GM23338 (cell line): Measurements from ENCODE around the gene GPC6. TPM values are rescaled to one million over a fixed set of nuclear protein-coding genes. Genes with fewer than 3 reads are reported as not detected.

Source experiments
- ATAC-seq: fragments of 200-7000 bp; cut with Tn5 transposase; 3 replicates; pipeline ENCODE4 v1.9.1; 2020
- DNase-seq: peaks from one replicate; pipeline ENCODE4 v3.0.0-alpha.2; 2015; ENCODE audit warnings: low spot score
- H2AFZ ChIP-seq: fragments of 200-600 bp; sonication (generic); 2 replicates; pipeline ENCODE4 v1.8.0; 2016; ENCODE audit warnings: antibody characterized with exemption, mild to moderate bottlenecking, moderate library complexity
- H3F3A ChIP-seq: fragments of 200-600 bp; sonication (generic); replicated peaks from 2 replicates; pipeline ENCODE4 v1.8.0; 2017; ENCODE audit warnings: antibody characterized with exemption, mixed run types, low read depth
- H3K27ac ChIP-seq: fragments of 200-600 bp; sonication (generic); 2 replicates; pipeline ENCODE4 v1.6.1; 2016; ENCODE audit warnings: low read depth
- H3K27me3 ChIP-seq: fragments of 200-600 bp; sonication (generic); 2 replicates; pipeline ENCODE4 v1.8.0; 2016; ENCODE audit warnings: mild to moderate bottlenecking, mixed run types, moderate library complexity; ENCODE audit not compliant: insufficient read depth
- H3K36me3 ChIP-seq: fragments of 200-600 bp; sonication (generic); 2 replicates; pipeline ENCODE4 v1.8.0; 2016; ENCODE audit warnings: mild to moderate bottlenecking; ENCODE audit not compliant: insufficient read depth
- H3K4me1 ChIP-seq: fragments of 200-600 bp; sonication (generic); 2 replicates; pipeline ENCODE4 v1.8.0; 2016; ENCODE audit warnings: mild to moderate bottlenecking, moderate library complexity; ENCODE audit not compliant: insufficient read depth
- H3K4me2 ChIP-seq: fragments of 200-600 bp; sonication (generic); 2 replicates; pipeline ENCODE4 v1.7.1; 2017; ENCODE audit warnings: mixed run types
- H3K4me3 ChIP-seq: fragments of 200-600 bp; sonication (generic); 2 replicates; pipeline ENCODE4 v1.6.1; 2016; ENCODE audit warnings: mixed run types
- H3K79me2 ChIP-seq: fragments of 200-600 bp; sonication (generic); replicated peaks from 2 replicates; pipeline ENCODE4 v1.8.0; 2017; ENCODE audit warnings: mild to moderate bottlenecking; ENCODE audit not compliant: insufficient read depth
- H3K9me2 ChIP-seq: fragments of 200-600 bp; sonication (generic); 2 replicates; pipeline ENCODE4 v1.8.0; 2017; ENCODE audit not compliant: insufficient read depth
- H4K20me1 ChIP-seq: fragments of 200-600 bp; sonication (generic); replicated peaks from 2 replicates; pipeline ENCODE4 v1.8.0; 2017; ENCODE audit warnings: mild to moderate bottlenecking; ENCODE audit not compliant: insufficient read depth
- H3K27ac Mint-ChIP-seq: 2 replicates; pipeline ENCODE4 v1.8.0; 2020; ENCODE audit warnings: inconsistent platforms, mild to moderate bottlenecking, moderate library complexity, mixed read lengths
- H3K27me3 Mint-ChIP-seq: 3 replicates; pipeline ENCODE4 v1.8.0; 2022; ENCODE audit warnings: low read depth, mild to moderate bottlenecking, moderate library complexity, mixed read lengths, inconsistent platforms; ENCODE audit not compliant: insufficient read depth, poor library complexity
- H3K36me3 Mint-ChIP-seq: 3 replicates; pipeline ENCODE4 v1.8.0; 2021; ENCODE audit warnings: low read depth, mild to moderate bottlenecking, inconsistent platforms, moderate library complexity, mixed read lengths
- H3K4me1 Mint-ChIP-seq: 3 replicates; pipeline ENCODE4 v1.8.0; 2020; ENCODE audit warnings: mild to moderate bottlenecking, inconsistent platforms, mixed read lengths
- H3K4me3 Mint-ChIP-seq: 3 replicates; pipeline ENCODE4 v1.8.0; 2021; ENCODE audit warnings: moderate library complexity, mild to moderate bottlenecking, inconsistent platforms, mixed read lengths
- H3K9me3 Mint-ChIP-seq: 3 replicates; pipeline ENCODE4 v1.8.0; 2020; ENCODE audit warnings: moderate library complexity, mild to moderate bottlenecking, inconsistent platforms, mixed read lengths
- CTCF ChIP-seq, 2 experiments: fragments of 200-600 bp in 1 of 2; sonication (generic) in 1 of 2; conservative IDR thresholded peaks; 2 replicates each; pipeline versions ENCODE4 v1.5.1 to v1.6.1; 2016 to 2017; ENCODE audit warnings: antibody characterized with exemption in 2 of 2, low read depth in 2 of 2, mild to moderate bottlenecking in 2 of 2, moderate library complexity in 1 of 2
- ETS1 ChIP-seq: IDR thresholded peaks from 2 replicates; pipeline ENCODE4 v1.6.1; 2016; ENCODE audit warnings: antibody characterized with exemption
- EZH2 ChIP-seq: fragments of 200-600 bp; sonication (generic); IDR thresholded peaks from one replicate; pipeline ENCODE4 v1.8.0; 2017; ENCODE audit warnings: antibody characterized with exemption, mild to moderate bottlenecking, low read depth; ENCODE audit not compliant: unreplicated experiment
- JUNB ChIP-seq: IDR thresholded peaks from one replicate; pipeline ENCODE4 v1.6.1; 2016; ENCODE audit warnings: antibody characterized with exemption; ENCODE audit not compliant: unreplicated experiment
- STAT1 ChIP-seq: IDR thresholded peaks from one replicate; pipeline ENCODE4 v1.6.1; 2016; ENCODE audit warnings: antibody characterized with exemption; ENCODE audit not compliant: unreplicated experiment
- ZNF114 ChIP-seq: fragments of 250-450 bp; sonication (Bioruptor Pico); IDR thresholded peaks from 2 replicates; pipeline ENCODE4 v1.5.0; 2020; ENCODE audit warnings: mild to moderate bottlenecking, moderate library complexity
- ZNF462 ChIP-seq: fragments of 250-450 bp; sonication (Bioruptor Pico); IDR thresholded peaks from 2 replicates; pipeline ENCODE4 v1.5.0; 2020; ENCODE audit warnings: mild to moderate bottlenecking, moderate library complexity
- polyA plus RNA-seq: library from polyadenylated mRNA; unstranded; fragments of >200 nt; fragmentation: Nextera tagmentation; extraction: Ambion mirVana; gene quantifications from 2 replicates; pipeline ENCODE4 v1.2.1, GENCODE V29; 2016
- total RNA-seq: library from RNA; depleted of rRNA; stranded (reverse); fragments of >200 nt; shearing (Covaris generic); gene quantifications from 2 replicates; pipeline ENCODE4 v1.2.3, GENCODE V29; 2014

Gene GPC6
- total and polyA plus RNA-seq, 2 experiments from 2014 or later = 6.4 to 28.6 TPM

- TF ChIP-seq CTCF (conservative IDR thresholded peaks at IDR 0.05; ENCODE audit: low read depth in 2 of 2) (no peak), STAT1 (no peak), ZNF114 (no peak), ZNF462 (CRISPR knock-in tag) (no peak), EZH2 (no peak)
Observed at GRCh38 chr13:93774506-93774905, 547.9 kb downstream of the GPC6 start (continued).

GRCh38 chr13:93775027-93775426 is 548.4 kb downstream of the GPC6 start:
- no peaks in the 10 kb centered on the region for H3K27me3 ChIP-seq
- no peak overlapping the region for H3K4me3 Mint-ChIP-seq
- no peak overlapping the region for H2AFZ ChIP-seq
- no peaks in the 10 kb centered on the region for H3K36me3 ChIP-seq
- no peak overlapping the region for H3K4me2 ChIP-seq
- H3K9me2 ChIP-seq = no peaks in the 10 kb centered on the region
- no peak for ATAC-seq
- H3K4me1 Mint-ChIP-seq = peaks cover 16% of the 10 kb centered on the region; the same call in 2 of the 3 replicates
- H3K36me3 Mint-ChIP-seq = no peaks in the 10 kb centered on the region
- no peaks in the 10 kb centered on the region for H3K79me2 ChIP-seq
- no peak for DNase-seq
- no peak overlapping the region for H3K27ac Mint-ChIP-seq
- H3K4me3 ChIP-seq = no peak overlapping the region
- no peaks in the 10 kb centered on the region for H3K27me3 Mint-ChIP-seq
- no peaks in the 10 kb centered on the region for H3K4me1 ChIP-seq
- no peaks in the 10 kb centered on the region for H3K9me3 Mint-ChIP-seq
- no peak overlapping the region for H3K27ac ChIP-seq
- H3F3A ChIP-seq = no peaks in the 10 kb centered on the region
- H4K20me1 ChIP-seq = no peaks in the 10 kb centered on the region
- TF ChIP-seq JUNB (no peak), ETS1 (no peak), EZH2 (no peak), ZNF462 (CRISPR knock-in tag) (no peak)
